GM13977 (cell line): ENCODE data around the gene MCUR1.
"Not testable (repeated sequence)": the region's sequence is repeated elsewhere in the genome, so short reads cannot be mapped to it uniquely, and the experiment has no call there.

Experiments used
- DNase-seq: peaks from one replicate; pipeline ENCODE4 v3.0.0; 2012; ENCODE audit warnings: low spot score
- CTCF ChIP-seq: IDR thresholded peaks from 2 replicates; pipeline ENCODE4 v1.5.1; 2012; ENCODE audit warnings: mild to moderate bottlenecking, control low read depth; ENCODE audit not compliant: insufficient read depth; ENCODE audit errors: extremely low read depth, missing control alignments
- in situ Hi-C: fragments of 300-500 bp; cut with MboI; formaldehyde crosslinking; loops from one replicate; pipeline ENCODE4 v1.12.0; 2022; ENCODE audit warnings: low sequenced_read_pairs, low pct_unique_long_range_greater_than_20kb, mixed read lengths, inconsistent platforms; ENCODE audit not compliant: unreplicated experiment

Gene MCUR1

GRCh38 chr6:13787137-13787536, 27.2 kb downstream of the MCUR1 start:
- no peak for DNase-seq
- no peak for TF ChIP-seq CTCF
- in situ Hi-C loops = loop anchor here (25.0 kb wide), 1 partner anchor 275 kb away; no protein-coding TSS in a partner anchor

GRCh38 chr6:13780162-13780561, 34.2 kb downstream of the MCUR1 start:
- not testable (repeated sequence) for DNase-seq
- in situ Hi-C loops = loop anchor here (25.0 kb wide), 1 partner anchor 282 kb away; no protein-coding TSS in a partner anchor

GRCh38 chr6:13778028-13778427, 36.3 kb downstream of the MCUR1 start:
- no peak for TF ChIP-seq CTCF
- no peak for DNase-seq
- in situ Hi-C loops = loop anchor here (25.0 kb wide), 1 partner anchor 284 kb away; no protein-coding TSS in a partner anchor

GRCh38 chr6:13776602-13777001, 37.8 kb downstream of the MCUR1 start:
- in situ Hi-C loops = loop anchor here (25.0 kb wide), 1 partner anchor 286 kb away; no protein-coding TSS in a partner anchor
- no peak for DNase-seq
- no peak for TF ChIP-seq CTCF

- in situ Hi-C loops = loop anchor here (25.0 kb wide), 1 partner anchor 287 kb away; no protein-coding TSS in a partner anchor
- not testable (repeated sequence) for DNase-seq
Observed at GRCh38 chr6:13775466-13775865, 38.9 kb downstream of the MCUR1 start.

- in situ Hi-C loops, DNase-seq: not testable (repeated sequence)
Observed at GRCh38 chr6:13772358-13773030, 41.9 kb downstream of the MCUR1 start.

- in situ Hi-C loops = no loop called here
- no peak for TF ChIP-seq CTCF
- DNase-seq = no peak
Observed at GRCh38 chr6:13769655-13770053, 44.7 kb downstream of the MCUR1 start.

- TF ChIP-seq CTCF = no peak
- in situ Hi-C loops = no loop called here
- DNase-seq = no peak
Observed at GRCh38 chr6:13769034-13769654, 45.2 kb downstream of the MCUR1 start.
